Endometrial microvascular endothelial cells (primary cell): ENCODE results near the gene C1orf116. TPM values are rescaled to one million over a fixed set of nuclear protein-coding genes. Genes with fewer than 3 reads are reported as not detected.

Experiments
- in situ Hi-C: cut with HindIII; loops from 2 replicates; pipeline ENCODE4 v1.10.0; 2017; ENCODE audit warnings: low sequenced_read_pairs, low pct_unique_long_range_greater_than_20kb; ENCODE audit errors: inconsistent ontology term
- total RNA-seq: library from RNA; depleted of rRNA; stranded (reverse); fragments of >200 nt; gene quantifications from one replicate; pipeline ENCODE4 v1.2.3, GENCODE V29; 2015; ENCODE audit errors: inconsistent ontology term

Gene C1orf116
- total RNA-seq, 1 donor from 2014 or later: not detected

- in situ Hi-C loops: no loop called here
Measured at GRCh38 chr1:207007352-207008033, 25.1 kb downstream of the C1orf116 start.

- in situ Hi-C loops: no loop called here
Measured at GRCh38 chr1:207006914-207007313, 25.6 kb downstream of the C1orf116 start.

- in situ Hi-C loops: no loop called here
Measured at GRCh38 chr1:207006083-207006482, 26.5 kb downstream of the C1orf116 start.

- in situ Hi-C loops: no loop called here
Measured at GRCh38 chr1:207004931-207005830, 27.4 kb downstream of the C1orf116 start.

GRCh38 chr1:207003210-207003609, 29.3 kb downstream of the C1orf116 start:
- in situ Hi-C loops: no loop called here

- in situ Hi-C loops: no loop called here
Measured at GRCh38 chr1:207002724-207003146, 29.8 kb downstream of the C1orf116 start.

GRCh38 chr1:207001492-207002245, 30.9 kb downstream of the C1orf116 start:
- in situ Hi-C loops: no loop called here

- in situ Hi-C loops: no loop called here
Measured at GRCh38 chr1:207000651-207001291, 31.8 kb downstream of the C1orf116 start.

GRCh38 chr1:206998816-206999215, 33.7 kb downstream of the C1orf116 start:
- in situ Hi-C loops: no loop called here

GRCh38 chr1:206992790-206993189, 39.8 kb downstream of the C1orf116 start:
- in situ Hi-C loops: no loop called here

- in situ Hi-C loops: no loop called here
Measured at GRCh38 chr1:206987873-206988272, 44.7 kb downstream of the C1orf116 start.

- in situ Hi-C loops: no loop called here
Measured at GRCh38 chr1:206986885-206987284, 45.7 kb downstream of the C1orf116 start.

- in situ Hi-C loops: no loop called here
Measured at GRCh38 chr1:206986402-206986801, 46.2 kb downstream of the C1orf116 start.

- in situ Hi-C loops: no loop called here
Measured at GRCh38 chr1:206985162-206985749, 47.3 kb downstream of the C1orf116 start.

- in situ Hi-C loops: no loop called here
Measured at GRCh38 chr1:206982216-206982615, 50.3 kb downstream of the C1orf116 start.

- in situ Hi-C loops: no loop called here
Measured at GRCh38 chr1:206979379-206980043, 53.0 kb downstream of the C1orf116 start.

- in situ Hi-C loops: no loop called here
Measured at GRCh38 chr1:206978259-206978658, 54.3 kb downstream of the C1orf116 start.

GRCh38 chr1:206975306-206975705, 57.2 kb downstream of the C1orf116 start:
- in situ Hi-C loops: no loop called here
